Measurements from ENCODE around the gene UBR2.
"Not testable (repeated sequence)": the region's sequence is repeated elsewhere in the genome, so short reads cannot be mapped to it uniquely, and the experiment has no call there.

UBR2 gene

GRCh38 chr6:42693725-42694323, 130.0 kb downstream of the UBR2 start:
- DNase-seq (ENCODE audit: low read depth), result no peak

DNA sequence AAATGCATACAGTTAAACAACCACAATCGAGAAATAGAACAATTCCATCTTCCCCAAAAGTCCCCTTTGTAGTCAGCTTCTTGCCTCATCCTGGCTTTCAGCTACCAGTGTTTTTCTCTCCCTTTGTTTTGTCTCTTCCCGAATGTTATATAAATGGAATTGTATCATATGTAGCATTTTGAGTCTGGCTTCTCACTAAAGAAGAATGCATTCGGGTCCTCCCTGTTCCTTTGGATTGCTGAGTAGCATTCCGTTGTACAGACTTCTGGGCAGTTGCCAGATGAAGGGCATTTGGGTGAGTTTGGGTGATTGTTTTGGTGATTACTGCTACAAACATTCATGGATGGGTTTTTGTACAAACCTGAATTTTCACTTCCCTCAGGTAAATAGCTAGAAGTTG, 130.8 kb downstream of the UBR2 start:
- peak; percentile 72 for DNase-seq (ENCODE audit: low read depth)

- peak; percentile 76 for DNase-seq (ENCODE audit: low read depth)
These were observed 132.9 kb downstream of the UBR2 start for GRCh38 chr6:42696526-42697267.

DNA sequence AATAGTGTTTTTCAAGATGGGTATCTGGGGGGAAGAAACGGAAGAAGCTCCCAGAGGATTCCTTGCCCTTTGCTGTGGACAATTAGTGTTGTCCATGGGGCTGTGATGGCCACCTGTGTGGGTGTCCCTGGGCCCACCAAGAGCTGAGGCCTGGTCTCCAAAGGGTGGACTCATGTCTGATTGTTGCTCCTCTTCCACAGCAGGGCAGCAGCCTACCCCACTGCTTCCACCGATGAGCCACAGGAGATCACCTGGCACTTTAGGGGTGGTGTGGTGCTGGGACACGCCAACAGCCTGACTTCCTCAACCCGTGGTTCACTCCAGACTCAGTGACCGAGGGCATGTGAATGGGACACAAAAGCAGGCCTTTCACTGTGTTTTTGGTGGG, 133.4 kb downstream of the UBR2 start:
- no peak for DNase-seq (ENCODE audit: low read depth)

DNA sequence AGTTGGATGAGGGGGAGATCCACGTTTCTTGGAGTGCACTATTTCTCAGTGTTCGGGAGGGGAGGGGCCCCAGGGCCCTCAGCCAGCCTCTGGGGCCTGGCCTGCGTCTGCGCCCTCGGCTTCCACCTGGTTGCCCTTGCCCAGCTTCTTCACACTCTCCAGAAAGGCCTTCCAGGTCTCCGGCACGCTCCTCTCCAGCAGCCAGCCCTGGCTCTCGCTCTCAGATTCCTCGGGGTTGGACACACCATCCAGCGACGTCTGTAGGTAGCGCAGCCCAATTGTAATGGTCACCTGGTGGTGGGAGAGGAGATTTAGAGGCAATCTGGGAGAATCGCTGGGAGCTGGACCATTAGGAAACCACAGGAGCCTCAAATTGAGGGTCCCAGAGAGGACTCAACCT, 134.4 kb downstream of the UBR2 start:
- no peak for DNase-seq (ENCODE audit: low read depth)

DNA sequence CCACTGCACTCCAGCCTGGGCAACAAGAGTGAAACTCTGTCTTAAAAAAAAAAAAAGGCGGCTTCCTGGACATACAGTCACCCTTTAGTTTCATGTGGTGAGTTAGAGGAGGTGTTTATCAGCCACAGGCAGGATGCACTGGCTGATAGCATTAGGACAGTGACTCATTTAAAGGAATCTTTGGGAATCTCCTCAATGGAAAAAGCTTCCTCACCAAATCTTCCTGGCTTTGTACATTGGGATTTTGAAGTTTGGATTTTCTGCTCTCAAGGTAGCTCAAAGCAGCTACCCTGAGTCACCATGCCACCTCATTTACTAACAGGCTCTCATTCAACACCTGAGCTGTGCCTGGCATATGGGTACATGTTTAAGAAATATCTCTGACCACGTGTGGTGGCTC, 138.4 kb downstream of the UBR2 start:
- DNase-seq (ENCODE audit: low read depth), result peak; percentile 65

GRCh38 chr6:42702786-42703185, 139.0 kb downstream of the UBR2 start:
- DNase-seq (ENCODE audit: low read depth), result not testable (repeated sequence)

- DNase-seq (ENCODE audit: low read depth), result no peak
These were observed 140.6 kb downstream of the UBR2 start for GRCh38 chr6:42704251-42704936.

GRCh38 chr6:42704937-42705374, 141.1 kb downstream of the UBR2 start:
- DNase-seq (ENCODE audit: low read depth), result no peak

- DNase-seq (ENCODE audit: low read depth), result no peak
These were observed 143.8 kb downstream of the UBR2 start for GRCh38 chr6:42707595-42707994.

DNA sequence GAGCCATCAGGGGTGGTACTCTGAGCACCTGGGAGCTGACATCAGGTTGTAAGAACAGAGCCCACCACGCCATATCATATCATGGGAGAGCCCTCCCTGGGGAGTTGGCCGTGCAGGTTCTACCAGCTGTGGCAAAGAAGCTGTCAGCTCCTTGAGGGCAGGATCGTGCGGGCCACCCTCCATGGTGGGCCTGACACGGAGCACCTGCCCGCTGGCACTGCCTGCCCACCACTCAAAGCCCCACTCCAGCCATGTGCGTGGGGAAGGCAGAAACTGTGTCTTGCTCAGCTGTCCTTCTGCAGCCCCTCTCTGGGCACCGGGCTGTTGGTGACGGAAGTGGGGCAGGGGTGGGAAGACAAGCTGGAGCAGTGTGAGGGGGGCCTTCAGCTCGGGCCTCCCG, 144.3 kb downstream of the UBR2 start:
- DNase-seq (ENCODE audit: low read depth), result no peak

GRCh38 chr6:42709871-42710270, 146.0 kb downstream of the UBR2 start:
- no peak for DNase-seq (ENCODE audit: low read depth)

- peak; percentile 81 for DNase-seq (ENCODE audit: low read depth)
These were observed 146.5 kb downstream of the UBR2 start for GRCh38 chr6:42710316-42710715.

GRCh38 chr6:42711930-42712329, 148.1 kb downstream of the UBR2 start:
- no peak for DNase-seq (ENCODE audit: low read depth)

GRCh38 chr6:42714098-42714761, 150.4 kb downstream of the UBR2 start:
- DNase-seq (ENCODE audit: low read depth), result peak; percentile 88

DNA sequence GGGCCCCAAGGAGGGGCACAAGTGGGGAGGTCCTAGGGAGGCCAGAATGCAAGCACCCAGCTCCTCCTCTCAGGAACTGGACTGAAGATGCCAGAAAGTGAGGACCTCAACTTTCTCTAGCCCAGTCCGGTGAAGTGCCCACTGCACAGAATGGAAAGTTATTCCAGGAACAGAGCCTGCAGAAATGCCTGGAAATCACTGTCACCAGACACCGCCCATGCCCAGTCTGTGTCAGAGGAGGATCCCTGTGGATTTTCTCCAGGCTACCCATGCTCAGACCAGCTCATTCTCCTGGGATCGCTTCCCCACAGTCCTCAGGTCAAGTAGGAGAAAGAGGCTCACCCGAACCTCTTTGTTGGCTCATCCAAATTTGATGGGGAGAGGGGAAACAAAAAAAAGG, 152.0 kb downstream of the UBR2 start:
- no peak for DNase-seq (ENCODE audit: low read depth)

DNA sequence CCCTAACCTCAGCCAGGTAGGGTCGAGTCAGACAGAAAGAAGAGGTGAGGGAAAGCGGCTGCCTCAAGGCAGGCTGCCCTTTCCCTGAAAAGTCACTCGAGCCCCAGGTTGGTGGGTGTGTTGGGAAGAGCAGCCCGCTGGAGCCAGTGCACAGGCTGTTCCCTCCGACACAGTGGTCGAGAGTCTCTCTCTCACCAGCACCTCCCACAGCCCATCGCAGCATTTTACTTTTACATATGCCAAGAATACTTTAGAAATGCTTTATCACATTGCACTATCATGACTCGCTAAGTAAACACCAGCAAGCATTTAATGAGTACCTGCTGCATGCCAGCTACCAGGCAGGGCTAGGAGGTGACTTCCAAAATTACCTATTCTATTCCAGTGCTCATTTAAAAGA, 156.9 kb downstream of the UBR2 start:
- peak; percentile 65 for DNase-seq (ENCODE audit: low read depth)

- DNase-seq (ENCODE audit: low read depth), result no peak
These were observed 158.7 kb downstream of the UBR2 start, which contains the start of gene PRPH2 for GRCh38 chr6:42722497-42722896. PRPH2 (minus strand) TSS chr6:42722597; CDS start chr6:42722334, 263 bp downstream.

- DNase-seq (ENCODE audit: low read depth), result no peak
These were observed 161.0 kb downstream of the UBR2 start for GRCh38 chr6:42724825-42725224.

DNA sequence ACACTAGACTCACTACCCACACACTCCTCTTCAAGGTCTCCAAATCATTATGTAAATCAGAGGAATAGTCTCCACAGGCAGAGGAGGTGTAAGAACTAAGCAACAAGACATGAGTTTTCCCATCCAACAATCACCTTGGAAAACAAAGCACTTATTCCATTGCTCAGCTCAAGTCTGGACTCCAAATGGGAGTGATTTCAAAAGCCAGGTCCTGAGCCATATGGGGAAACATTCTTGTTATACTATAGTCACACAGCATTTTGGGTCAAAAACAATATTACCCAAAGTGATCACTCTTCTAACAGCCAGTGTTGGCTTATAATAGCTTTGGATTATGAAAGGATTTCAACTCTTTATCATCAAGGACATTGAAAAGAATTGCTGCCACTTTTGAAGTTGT, 162.2 kb downstream of the UBR2 start:
- no peak for DNase-seq (ENCODE audit: low read depth)

DNA sequence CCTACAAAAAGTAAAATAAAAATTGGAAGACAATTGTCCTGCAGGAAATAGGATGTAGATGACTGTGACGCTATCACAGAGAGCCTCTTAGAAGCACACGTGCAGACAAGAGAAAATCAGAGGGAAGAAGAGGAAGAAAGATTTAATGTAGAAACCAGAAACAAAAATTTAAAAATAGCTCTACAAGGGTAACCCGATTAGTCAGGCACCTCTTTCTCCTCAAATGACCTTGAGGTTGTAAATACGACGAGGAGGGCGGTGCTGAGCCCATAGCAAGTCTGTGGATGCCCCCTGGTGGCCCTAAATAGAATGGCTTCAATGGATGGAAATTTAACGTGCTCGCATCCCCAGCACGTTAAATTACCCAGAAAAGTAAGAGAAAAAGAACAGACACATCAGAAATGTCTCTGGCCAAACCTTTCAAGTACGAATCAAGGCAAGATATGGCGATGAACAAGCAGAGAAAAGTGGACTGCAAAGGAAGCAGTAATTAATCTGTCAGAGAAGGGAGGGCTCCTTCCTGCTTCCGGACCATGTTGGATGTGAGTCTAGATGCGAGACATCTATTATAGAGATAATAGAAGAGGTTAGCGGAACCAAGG, 162.8 kb downstream of the UBR2 start:
- DNase-seq (ENCODE audit: low read depth), result peak; percentile 92

DNA sequence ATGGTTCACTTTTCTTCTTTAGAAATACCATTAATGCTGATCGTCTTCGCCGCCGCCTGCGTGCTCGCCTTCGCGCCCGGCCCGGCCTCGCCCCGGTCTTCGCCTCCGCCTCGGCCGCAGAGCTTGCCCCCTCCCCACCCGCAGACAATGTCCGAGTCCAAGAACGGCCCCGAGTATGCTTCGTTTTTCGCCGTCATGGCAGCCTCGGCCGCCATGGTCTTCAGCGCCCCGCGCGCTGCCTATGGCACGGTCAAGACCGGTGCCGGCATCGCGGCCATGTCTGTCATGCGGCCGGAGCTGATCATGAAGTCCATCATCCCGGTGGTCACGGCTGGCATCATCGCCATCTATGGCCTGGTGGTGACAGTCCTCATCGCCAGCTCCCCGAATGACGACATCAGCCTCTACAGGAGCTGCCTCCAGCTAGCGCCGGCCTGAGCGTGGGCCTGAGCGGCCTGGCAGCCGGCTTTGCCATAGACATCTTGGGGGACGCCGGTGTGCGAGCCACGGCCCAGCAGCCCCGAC, 163.3 kb downstream of the UBR2 start:
- peak; percentile 24 for DNase-seq (ENCODE audit: low read depth)
